GOT3 (cell line): ENCODE results near the gene RABGAP1.
"Not testable (repeated sequence)": the region's sequence is repeated elsewhere in the genome, so short reads cannot be mapped to it uniquely, and the experiment has no call there.

Experiments used
- DNase-seq: peaks from one replicate; lab custom pipeline; 2025; ENCODE audit warnings: mixed read lengths; lab: John Stamatoyannopoulos, UW

Gene RABGAP1

GRCh38 chr9:122940749-122941581, at the start of gene RABGAP1:
TSS of gene RABGAP1 (plus strand) at chr9:122941020. CDS start at chr9:122957060, 16,040 bp downstream.
- DNase-seq, result peak; percentile 61

- no peak for DNase-seq
Measured at GRCh38 chr9:122897969-122898368, 42.9 kb upstream of the RABGAP1 start.

GRCh38 chr9:122900791-122901190, 40.0 kb upstream of the RABGAP1 start:
- DNase-seq, result no peak

- DNase-seq, result no peak
Measured at GRCh38 chr9:122904466-122904822, 36.4 kb upstream of the RABGAP1 start.

- DNase-seq, result peak; percentile 80
Measured at GRCh38 chr9:122904823-122905710, 35.8 kb upstream of the RABGAP1 start, which contains the start of gene RC3H2. TSS of gene RC3H2 (minus strand) at chr9:122905359. CDS start at chr9:122897509, 7,850 bp downstream.

- DNase-seq, result not testable (repeated sequence)
Measured at GRCh38 chr9:122906122-122906521, 34.7 kb upstream of the RABGAP1 start.

- DNase-seq, result no peak
Measured at GRCh38 chr9:122912671-122912963, 28.2 kb upstream of the RABGAP1 start.

- peak; percentile 22 for DNase-seq
Measured at GRCh38 chr9:122912964-122913673, 27.7 kb upstream of the RABGAP1 start, which contains the start of gene ZBTB6. TSS of gene ZBTB6 (minus strand) at chr9:122913323. CDS start at chr9:122912072, 1,251 bp downstream.

GRCh38 chr9:122918310-122918709, 22.5 kb upstream of the RABGAP1 start:
- DNase-seq, result no peak

GRCh38 chr9:122922713-122923112, 18.1 kb upstream of the RABGAP1 start:
- no peak for DNase-seq

GRCh38 chr9:122923947-122924346, 16.9 kb upstream of the RABGAP1 start:
- no peak for DNase-seq

- no peak for DNase-seq
Measured at GRCh38 chr9:122929796-122930354, 10.9 kb upstream of the RABGAP1 start.

- DNase-seq, result no peak
Measured at GRCh38 chr9:122930541-122931225, 10.1 kb upstream of the RABGAP1 start.

- peak; percentile 66 for DNase-seq
Measured at GRCh38 chr9:122931226-122932121, 9.3 kb upstream of the RABGAP1 start, which contains the start of gene ZBTB26. TSS of gene ZBTB26 (minus strand) at chr9:122931512. CDS start at chr9:122919934, 11,578 bp downstream.

- DNase-seq, result no peak
Measured at GRCh38 chr9:122936464-122936863, 4.4 kb upstream of the RABGAP1 start.

GRCh38 chr9:122936883-122937282, 3.9 kb upstream of the RABGAP1 start:
- no peak for DNase-seq

GRCh38 chr9:122939601-122940000, 1.2 kb upstream of the RABGAP1 start:
- DNase-seq, result no peak

- no peak for DNase-seq
Measured at GRCh38 chr9:122940454-122940748, 419 bp upstream of the RABGAP1 start.

- DNase-seq, result no peak
Measured at GRCh38 chr9:122941582-122942234, 888 bp downstream of the RABGAP1 start.
